ENCODE results near the gene KIF1A. TPM values are rescaled to one million over a fixed set of nuclear protein-coding genes. Genes with fewer than 3 reads are reported as not detected.

KIF1A gene
- polyA plus RNA-seq, 1 experiment: not detected

GRCh38 chr2:240716130-240716798 is 103.8 kb downstream of the KIF1A start:
- Histone ChIP-seq H3K27me3 (ENCODE audit: control insufficient read depth, insufficient read depth, low read length) (peaks cover 5% of the 10 kb centered on the region), H3K9me3 (ENCODE audit: control insufficient read depth, insufficient read depth, low read length) (no peaks in the 10 kb centered on the region; the same call in 1 of the 2 replicates), H3K4me3 (ENCODE audit: low read depth, low read length) (no peak overlapping the region), H3K27ac (ENCODE audit: low read depth, low read length) (no peak overlapping the region)
- no peak for DNase-seq (ENCODE audit: low read depth, low spot score)
- no peak for TF ChIP-seq CTCF (IDR thresholded peaks at IDR 0.05; ENCODE audit: low read depth, low read length)
- ChIA-PET CTCF (no interaction called here), POLR2A (no interaction called here)

- POLR2A ChIA-PET: interaction anchor here (0.6 kb wide), 1 partner anchor 272 kb away, joined by 5 read pairs; no protein-coding TSS in a partner anchor
- DNase-seq (ENCODE audit: low read depth, low spot score): no peak
- CTCF ChIA-PET: no interaction called here
- Histone ChIP-seq H3K27me3 (ENCODE audit: control insufficient read depth, insufficient read depth, low read length) (peaks cover 5% of the 10 kb centered on the region), H3K9me3 (ENCODE audit: control insufficient read depth, insufficient read depth, low read length) (no peaks in the 10 kb centered on the region), H3K27ac (ENCODE audit: low read depth, low read length) (no peak overlapping the region), H3K4me3 (ENCODE audit: low read depth, low read length) (no peak overlapping the region)
- TF ChIP-seq CTCF (IDR thresholded peaks at IDR 0.05; ENCODE audit: low read depth, low read length): no peak
These were observed 105.0 kb downstream of the KIF1A start for GRCh38 chr2:240714747-240715725.

DNA sequence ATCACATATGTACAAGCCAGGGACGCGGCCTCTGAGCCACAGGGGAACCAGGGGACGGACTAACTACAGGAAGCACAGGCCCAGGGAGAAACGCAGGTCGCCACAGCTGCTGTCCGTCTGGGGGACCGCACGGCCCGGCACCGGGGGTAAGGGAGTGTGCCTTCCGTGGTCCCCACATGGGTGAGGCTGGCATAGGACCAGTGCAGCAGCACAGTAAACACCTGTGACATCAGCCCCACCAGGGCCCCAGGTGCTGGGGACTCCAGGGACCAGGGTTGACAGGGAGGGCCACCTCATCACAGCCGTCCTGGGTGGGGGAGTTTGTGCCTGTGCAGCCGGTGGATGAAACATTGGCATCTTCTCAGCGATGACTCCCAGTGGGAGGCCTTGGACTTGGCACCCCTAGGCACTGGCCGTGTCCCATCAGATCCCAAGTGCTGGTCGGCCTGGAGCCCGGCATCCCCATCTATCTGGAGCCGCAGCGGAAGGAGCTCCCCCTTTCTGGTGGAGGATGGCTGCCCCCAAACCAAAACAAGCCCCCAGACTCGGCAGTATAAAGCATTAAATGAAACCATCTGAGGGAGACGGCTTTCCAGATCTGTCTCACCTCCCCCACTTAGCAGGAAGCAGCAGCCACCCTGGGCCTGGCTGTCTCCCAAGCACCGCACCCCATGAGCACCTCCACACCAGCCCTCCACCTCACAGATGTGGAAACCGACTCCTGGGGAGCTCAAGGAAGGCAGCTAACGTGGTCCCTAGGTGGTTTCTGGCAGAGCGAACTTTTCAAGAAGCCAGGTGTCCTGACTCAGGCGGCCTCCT is 105.9 kb downstream of the KIF1A start:
- no peak for TF ChIP-seq CTCF (IDR thresholded peaks at IDR 0.05; ENCODE audit: low read depth, low read length)
- DNase-seq (ENCODE audit: low read depth, low spot score): no peak
- ChIA-PET CTCF (no interaction called here), POLR2A (no interaction called here)
- Histone ChIP-seq H3K27ac (ENCODE audit: low read depth, low read length) (no peak overlapping the region), H3K9me3 (ENCODE audit: control insufficient read depth, insufficient read depth, low read length) (no peaks in the 10 kb centered on the region), H3K27me3 (ENCODE audit: control insufficient read depth, insufficient read depth, low read length) (peaks cover 5% of the 10 kb centered on the region), H3K4me3 (ENCODE audit: low read depth, low read length) (no peak overlapping the region)

GRCh38 chr2:240713071-240713927 is 106.7 kb downstream of the KIF1A start:
- Histone ChIP-seq H3K4me3 (ENCODE audit: low read depth, low read length) (no peak overlapping the region), H3K27ac (ENCODE audit: low read depth, low read length) (no peak overlapping the region), H3K27me3 (ENCODE audit: control insufficient read depth, insufficient read depth, low read length) (peaks cover 8% of the 10 kb centered on the region), H3K9me3 (ENCODE audit: control insufficient read depth, insufficient read depth, low read length) (no peaks in the 10 kb centered on the region)
- DNase-seq (ENCODE audit: low read depth, low spot score): no peak
- CTCF ChIA-PET: no interaction called here
- no peak for TF ChIP-seq CTCF (IDR thresholded peaks at IDR 0.05; ENCODE audit: low read depth, low read length)
- POLR2A ChIA-PET: no interaction called here

Measured in AG04450 (cell line).